GM18519 (cell line): ENCODE results near the gene MFAP2.
"Not testable (repeated sequence)": the region's sequence is repeated elsewhere in the genome, so short reads cannot be mapped to it uniquely, and the experiment has no call there.

ENCODE experiments used
- ATAC-seq: cut with Tn5 transposase; IDR thresholded peaks from one replicate; pipeline ENCODE4 v1.9.1; 2021; ENCODE audit warnings: mild to moderate bottlenecking, moderate library complexity; ENCODE audit not compliant: unreplicated experiment, low FRiP score

Gene MFAP2

DNA sequence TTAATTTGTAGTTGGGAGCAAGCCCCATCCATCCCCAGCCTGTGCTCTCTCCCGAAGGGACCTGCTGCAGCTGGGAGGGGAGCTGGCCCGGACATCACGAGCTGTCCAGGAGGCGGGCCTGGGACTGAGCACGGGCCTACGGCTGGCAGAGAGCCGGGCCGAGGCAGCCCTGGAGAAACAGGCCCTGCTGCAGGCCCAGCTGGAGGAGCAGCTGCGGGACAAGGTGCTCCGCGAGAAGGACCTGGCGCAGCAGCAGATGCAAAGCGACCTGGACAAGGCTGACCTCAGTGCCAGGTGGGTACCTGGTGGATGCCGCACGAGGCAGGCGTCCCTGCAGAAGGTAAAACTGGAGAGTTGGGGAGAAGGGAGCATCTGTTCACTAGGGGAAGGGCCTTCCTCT lies 43.8 kb downstream of the MFAP2 start:
- ATAC-seq: not testable (repeated sequence)

DNA sequence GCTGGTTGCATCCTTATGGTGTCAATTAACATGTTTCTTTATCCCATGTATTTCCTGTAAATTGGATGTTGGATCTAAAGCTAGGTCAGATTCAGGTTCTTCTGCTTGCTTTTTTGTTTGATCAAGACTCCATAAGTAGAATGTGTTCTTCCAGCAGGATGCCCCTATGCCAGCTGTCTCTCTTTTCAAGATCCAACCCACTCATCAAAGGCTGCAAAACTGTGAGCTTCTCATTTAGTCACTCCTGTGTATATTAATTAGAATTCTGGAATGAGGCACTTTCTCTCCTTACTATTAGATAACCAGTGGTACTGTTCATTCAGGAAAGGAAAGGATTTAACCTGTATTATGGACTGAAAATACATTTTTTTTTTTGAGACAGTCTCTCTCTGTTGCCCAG lies 46.5 kb downstream of the MFAP2 start:
- ATAC-seq: not testable (repeated sequence)

DNA sequence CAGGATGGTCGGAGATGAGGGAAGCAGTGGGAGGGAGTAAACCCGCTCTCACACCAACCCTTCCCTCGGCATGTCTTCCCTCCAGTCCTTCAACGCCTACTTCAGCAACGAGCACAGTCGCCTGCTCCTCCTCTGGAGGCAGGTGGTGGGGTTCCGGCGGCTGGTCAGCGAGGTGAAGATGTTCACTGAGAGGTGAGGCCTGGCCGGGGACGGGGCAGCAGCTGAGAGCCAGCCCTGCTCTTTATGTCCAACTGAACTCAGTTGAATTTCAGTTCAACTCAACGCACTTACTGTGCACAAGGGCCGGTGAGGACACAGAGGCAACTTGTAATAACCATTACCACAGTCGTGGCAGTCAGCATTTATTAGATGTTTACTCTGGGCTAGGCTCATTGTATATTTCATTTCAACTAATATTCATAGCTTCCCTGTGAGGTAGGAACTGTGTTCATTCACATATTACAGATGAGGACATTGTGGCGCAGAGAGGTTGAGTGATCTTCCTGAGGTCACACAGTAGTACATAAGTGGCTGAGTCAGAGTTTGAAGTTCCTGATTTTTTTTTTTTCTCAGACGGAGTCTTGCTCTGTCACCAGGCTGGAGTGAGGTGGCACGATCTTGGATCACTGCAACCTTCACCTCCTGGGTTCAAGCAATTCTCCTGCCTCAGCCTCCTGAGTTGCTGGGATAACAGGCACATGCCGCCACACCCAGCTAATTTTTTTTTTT lies 49.0 kb downstream of the MFAP2 start:
- not testable (repeated sequence) for ATAC-seq

DNA sequence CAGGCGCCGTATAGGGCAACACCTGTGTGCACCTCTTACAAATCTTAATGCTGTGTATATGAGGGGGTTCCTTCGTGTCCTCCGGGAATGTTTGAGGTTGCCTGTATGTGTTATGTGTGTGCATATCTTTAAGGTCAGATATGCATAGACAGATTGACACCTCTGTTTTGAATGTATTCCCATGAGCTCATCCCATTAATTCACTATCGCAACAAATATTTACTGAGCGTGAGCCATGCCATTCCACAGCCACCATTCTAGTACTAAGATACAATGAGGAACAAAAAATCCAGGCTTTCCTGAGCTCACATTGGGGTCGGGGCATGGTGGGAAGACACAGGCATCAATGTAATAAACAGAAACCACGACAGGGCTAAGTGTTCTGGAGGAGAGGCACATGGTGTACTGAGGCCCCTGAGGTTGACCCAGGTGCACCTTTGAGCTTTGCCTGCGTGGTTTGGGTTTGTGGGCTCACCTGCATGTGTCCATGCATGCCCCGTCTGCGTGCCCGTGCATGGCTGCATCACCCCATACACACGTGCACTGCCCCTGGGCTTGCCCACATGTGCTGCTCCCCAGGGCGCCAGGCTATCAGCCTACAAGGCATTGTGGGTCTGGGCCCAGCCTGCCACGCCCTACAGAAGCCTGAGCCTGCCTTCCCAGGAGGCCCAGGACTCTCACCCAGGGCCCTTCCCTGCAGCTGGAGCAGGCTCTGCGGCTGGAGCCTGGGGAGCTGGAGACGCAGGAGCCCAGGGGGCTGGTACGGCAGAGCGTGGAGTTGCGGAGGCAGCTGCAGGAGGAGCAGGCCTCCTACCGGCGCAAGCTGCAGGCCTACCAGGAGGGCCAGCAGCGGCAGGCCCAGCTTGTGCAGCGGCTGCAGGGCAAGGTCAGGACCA lies 51.0 kb downstream of the MFAP2 start:
- ATAC-seq: not testable (repeated sequence)

DNA sequence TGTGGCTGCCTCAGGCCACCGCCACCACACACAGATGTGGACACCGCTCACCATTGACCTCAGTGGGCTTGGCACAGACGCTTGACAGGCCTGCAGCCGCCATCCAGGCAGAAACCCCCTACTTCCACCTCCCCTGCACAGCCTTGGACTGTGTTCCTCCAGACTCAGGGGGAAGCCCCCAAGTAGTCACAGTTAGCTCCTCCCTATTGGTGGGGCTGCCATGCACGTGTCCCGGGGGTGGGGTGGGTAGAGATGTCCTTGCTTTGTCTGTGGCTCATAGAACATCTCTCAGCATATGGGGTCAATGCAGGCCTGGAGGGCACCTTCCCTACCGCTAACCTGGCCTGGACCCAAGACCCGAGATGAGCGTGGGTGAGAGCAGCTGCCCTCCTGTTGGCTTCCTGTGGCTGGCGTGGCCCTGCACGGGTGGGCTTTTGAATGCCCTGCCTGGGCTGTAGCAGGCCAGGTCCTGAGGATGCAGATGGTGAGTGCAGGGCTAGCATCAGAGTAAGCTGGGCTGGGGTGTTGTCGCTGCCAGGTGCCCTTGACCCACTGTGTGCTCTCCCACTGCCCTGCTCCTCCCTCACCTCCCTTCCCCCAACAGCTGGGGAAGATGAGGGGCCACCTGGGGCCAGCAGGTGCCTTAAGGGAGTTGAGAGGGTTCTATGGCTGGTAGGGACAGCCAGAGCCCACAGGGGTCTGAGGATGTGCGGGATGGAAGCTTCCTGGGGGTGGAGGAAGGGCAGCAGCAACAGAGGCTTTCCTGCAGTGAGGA lies 52.5 kb downstream of the MFAP2 start:
- no peak for ATAC-seq

DNA sequence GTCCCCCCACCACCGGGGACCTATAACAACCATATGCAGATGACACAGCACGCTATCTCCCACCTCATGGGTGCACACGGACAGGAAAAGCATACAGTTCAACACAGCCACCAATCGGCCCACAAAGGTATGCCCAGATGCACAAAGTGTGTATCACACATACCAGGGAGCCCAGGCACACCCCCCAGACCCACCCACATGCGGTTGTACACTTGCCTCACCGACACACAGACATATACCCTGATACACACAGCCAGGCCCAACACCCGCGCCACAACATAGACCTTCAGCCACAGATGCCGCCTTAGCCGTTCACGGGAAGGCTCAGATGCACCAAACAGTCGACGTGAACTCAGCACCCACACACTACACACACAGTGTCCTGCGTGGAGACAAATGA lies 53.2 kb downstream of the MFAP2 start:
- no peak for ATAC-seq

DNA sequence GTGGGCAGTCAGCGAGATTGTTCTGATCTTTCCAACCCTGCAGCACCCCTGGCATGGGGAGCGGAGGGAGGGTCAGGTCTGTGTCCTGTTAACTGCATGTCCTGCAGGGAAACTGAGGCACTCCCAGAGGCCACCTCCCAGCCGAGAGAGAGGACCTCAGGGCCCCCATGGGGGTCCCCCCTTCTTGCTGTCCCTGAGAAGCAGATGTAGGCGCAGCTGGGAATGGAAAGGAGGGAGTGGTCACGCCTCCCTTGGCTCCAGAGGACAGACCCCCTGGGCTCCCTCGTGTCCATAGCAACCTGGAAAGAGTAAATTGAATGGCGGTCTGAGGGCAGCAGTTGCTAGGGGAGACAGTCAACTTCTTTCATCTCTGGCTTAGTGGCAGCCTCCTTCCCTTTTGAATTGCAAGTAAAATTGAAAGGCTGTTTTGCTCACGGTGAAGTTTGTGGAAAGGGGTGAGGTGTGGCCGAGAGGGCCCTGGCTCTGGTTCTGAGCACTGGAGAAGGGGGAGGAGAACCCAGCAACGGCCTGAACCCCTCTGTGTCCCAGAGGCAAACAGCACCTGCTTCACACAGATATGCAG lies 53.8 kb downstream of the MFAP2 start:
- ATAC-seq: no peak

DNA sequence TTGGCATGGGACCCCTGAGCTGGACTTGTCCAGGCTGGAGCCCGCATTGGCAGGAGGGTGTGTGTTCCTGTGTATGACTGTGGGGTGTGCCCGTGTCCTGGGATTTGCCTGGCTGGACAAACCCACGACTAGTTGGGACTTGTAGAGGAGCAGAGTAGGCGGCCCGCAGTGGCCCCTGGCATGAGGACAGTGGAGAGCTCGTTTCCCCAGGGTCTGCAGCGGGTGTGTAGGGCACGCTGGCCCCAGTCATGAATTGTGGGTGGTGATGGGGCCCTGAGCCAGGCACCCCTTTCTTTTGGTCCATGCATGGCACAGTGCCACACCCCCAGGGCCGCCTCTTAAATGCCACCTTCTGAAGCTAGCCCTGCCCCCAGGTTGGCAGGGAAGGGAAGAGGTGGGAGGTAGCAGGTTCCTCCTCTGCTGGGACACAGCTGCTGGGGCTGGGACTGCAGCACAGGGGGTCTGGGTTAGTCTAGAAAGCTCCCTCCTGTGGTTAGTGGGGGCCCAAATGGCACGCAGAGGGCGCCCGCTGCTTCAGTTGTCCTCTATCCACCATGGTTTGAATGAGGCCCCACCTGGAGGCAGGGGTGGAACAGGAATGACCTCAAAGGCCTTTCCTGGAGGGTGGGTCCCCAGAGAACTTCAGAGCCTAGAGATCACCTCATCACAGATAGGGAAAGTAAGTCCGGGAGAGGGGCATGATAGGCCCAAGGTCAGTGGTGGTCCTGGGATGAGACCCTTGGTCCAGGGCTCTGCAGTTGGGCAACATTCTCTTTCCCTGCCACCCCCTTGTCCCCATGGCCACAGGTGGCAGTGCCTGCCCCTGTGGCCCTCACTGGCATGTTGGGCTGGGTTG lies 54.6 kb downstream of the MFAP2 start:
- no peak for ATAC-seq

DNA sequence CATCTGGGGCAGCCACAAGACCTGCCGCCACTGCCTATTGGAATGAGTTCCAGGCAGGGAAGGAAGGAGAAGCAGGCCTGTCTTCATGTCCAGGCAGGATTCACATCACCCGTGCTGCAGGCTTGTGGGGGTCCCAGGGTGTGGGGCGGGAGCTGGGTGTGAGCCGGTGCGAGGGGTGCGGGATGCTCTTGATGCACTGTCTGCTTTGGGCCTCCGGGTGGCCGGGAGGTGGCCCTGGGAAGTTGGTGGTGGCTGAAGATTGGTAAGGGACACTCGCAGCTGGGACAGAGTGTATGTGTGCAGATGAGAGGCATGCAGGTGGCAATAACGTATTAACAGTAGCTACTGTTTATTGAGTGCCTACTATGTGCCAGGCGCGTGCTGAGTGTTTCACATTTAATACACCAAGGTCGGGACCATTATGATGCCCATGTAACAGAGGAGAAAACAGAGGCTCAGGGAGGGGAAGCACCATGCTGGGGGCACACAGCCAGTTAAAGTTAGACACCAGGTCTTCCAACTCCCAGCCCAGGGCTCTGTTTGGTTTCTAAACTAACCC lies 55.4 kb downstream of the MFAP2 start:
- ATAC-seq: no peak
